GM21381 (cell line): ENCODE results near the gene CEACAM3.
"Not testable (repeated sequence)": the region's sequence is repeated elsewhere in the genome, so short reads cannot be mapped to it uniquely, and the experiment has no call there.

Source experiments
- ATAC-seq: cut with Tn5 transposase; IDR thresholded peaks from one replicate; pipeline ENCODE4 v1.9.1; 2021; ENCODE audit warnings: mild to moderate bottlenecking, moderate library complexity; ENCODE audit not compliant: unreplicated experiment

The CEACAM3 gene

DNA sequence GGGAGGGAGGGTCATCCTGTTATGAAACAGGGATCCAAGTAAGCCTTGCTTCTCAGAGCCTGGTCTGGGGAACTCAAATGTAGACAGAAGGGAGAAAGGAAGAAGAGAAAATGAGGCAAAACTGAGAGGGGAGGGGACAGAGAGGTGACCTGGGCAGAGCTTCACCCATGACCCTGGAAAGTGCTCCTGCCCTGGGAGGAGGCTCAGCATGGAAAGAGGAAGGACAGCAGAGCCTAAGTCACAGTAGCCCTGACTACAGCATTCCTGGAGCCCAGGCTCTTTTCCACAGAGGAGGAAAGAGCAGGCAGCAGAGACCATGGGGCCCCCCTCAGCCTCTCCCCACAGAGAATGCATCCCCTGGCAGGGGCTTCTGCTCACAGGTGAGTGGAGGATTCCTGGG, at the start of gene CEACAM3:
Gene CEACAM3, plus strand, starts transcription at position 226 of the 400 bp plus-strand sequence. Its CDS starts 91 bp downstream, at position 317.
- ATAC-seq, result no peak

DNA sequence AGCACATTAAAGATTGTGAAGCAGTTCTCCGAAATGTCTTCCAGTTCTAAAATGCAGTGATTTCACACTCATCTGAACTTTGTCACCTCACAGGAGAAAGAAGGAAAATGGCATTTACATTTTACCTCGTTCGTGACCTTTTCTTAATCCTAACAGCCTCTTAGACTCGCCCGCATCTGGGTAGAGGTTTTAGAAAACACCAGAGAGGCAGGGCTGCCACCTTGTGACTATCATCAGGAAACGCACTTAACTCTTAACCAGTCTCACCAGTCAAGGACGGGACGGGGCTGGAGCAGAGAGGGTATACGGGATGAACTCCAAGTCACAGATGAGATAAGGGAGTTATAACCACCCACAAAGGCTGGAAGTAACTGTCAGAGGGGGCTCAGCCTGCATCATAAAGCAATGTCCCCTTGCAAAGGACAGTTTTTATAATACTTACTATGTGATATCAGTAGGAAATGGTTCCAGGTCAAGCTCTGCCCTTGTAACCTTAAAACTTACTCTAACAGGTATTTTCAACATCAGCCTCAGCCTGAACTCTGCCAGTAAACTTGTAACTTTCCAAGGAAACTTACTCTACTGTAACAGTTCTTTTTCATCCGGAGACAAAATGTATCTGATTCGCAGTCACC, 49.7 kb upstream of the CEACAM3 start:
- no peak for ATAC-seq

DNA sequence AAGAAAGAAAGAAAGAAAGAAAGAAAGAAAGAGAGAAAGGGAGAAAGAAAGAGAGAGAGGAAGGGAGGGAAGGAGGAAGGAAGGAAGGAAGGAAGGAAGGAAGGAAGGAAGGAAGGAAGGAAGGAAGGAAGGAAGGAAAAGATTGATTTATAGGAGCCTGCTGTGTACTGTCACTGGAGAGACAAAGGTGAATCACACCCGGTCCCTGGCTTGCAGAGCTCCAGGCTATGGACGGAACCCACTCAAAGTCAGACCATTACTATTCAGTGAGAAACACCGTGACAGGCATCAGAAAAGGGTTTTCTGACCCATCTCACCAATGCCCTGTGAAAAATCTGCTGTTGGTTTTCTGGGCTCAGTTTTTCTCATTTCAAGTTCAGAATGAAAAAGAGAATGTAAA, 48.4 kb upstream of the CEACAM3 start:
- ATAC-seq, result no peak

DNA sequence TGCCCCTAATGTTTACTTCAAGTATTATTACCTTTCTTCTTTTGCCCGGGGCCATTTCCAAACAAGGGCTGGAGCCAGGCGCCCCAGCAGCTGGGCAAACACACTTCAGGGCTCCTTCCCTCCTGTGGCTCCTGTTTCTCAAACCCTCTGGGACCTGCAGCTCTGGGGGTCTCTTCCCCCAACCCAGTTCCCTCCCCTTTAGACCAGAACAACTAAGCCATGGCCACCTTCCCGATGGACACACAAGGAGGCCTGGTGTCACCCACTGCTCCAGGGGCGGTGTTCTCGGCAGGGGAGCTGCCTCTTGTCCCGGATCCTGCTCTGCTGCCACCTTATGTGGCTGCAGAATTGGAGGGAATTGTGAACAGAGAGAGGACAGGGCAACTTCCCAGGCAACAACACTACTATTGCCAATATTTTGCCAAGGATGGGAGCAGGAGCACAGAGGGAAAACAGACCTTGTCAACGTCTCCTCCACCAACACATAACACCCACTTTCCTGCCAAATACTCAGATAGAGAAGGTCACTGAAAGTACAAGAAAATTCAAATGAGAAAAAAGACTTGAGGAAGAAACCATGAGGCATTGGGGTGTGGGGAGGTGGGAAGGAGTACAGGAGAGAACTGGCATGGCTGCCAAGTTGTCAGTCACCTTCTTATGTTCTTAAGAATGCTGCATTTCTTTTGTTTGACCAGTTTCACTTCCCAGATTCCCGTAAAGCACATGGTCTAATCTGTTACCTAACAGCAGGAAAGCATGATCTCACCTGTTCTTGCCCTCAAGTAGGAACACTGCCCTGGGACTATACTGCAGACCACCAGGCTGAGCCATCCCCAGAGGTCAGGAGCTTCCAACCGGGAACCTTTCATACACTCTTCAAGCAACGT, 45.9 kb upstream of the CEACAM3 start:
- not testable (repeated sequence) for ATAC-seq

DNA sequence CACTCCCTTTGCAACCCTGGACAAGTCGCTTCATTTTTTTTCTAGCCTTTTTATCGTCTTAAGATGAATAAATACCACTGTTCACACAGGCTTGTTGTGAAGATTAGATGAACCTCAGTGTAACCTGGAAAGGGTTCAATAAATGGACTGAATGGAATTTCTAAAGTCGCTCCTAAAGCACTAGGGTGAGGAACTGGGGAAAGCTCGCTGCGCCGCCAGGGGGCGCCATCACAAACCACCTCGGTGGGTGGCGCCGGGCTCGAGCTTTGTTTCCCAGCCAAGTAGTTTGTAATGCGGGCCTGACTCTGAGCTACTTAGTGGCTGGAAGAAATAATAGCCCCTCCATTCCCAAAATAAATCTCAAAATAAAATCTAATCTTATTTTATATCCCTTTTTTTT, 43.2 kb upstream of the CEACAM3 start:
- ATAC-seq, result no peak

DNA sequence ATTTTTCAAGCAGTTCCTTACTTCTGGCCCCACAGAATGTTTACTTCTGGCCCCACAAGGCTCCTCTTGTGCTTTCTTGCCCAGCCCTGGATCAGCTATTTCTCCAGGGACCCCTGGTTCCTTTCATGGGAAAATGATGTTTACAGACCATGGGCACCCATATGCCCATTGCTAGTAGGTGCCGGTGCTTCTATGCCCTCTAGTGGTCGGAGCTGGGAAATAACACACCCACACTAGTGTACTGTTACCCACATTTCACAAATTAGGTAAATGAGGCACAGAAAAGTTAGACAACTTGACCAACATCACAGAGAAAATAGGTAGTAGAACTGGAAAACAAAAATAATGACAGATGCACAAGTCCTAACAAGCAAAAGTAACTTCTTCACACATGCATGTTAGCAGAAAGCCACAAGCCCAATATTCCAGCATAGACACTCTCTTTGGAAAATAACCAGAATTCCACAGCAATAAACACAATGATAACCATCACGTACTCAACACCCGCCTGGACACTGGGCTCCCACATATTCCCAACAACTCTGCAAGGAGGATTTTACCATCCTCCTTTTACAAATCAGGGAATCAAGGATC, 42.4 kb upstream of the CEACAM3 start:
- no peak for ATAC-seq

DNA sequence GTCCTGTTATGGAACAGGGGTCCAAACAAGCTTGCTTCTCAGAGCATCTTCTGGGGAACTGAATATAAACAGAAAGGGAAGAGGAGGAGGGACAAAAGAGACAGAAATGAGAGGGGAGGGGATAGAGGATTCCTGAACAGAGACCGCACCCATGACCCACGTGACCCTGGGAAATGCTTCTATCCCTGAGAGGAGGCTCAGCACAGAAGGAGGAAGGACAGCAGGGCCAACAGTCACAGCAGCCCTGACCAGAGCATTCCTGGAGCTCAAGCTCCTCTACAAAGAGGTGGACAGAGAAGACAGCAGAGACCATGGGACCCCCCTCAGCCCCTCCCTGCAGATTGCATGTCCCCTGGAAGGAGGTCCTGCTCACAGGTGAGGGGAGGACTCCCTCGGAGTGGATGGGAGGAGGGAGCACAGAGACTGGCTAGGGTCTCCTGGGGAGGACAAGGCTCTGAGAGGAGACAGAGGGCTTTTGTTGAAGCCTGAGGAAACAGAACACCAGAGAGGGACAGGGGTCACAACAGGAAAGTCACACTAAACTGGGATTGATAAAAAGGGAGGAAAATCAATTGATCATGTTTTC, 41.0 kb upstream of the CEACAM3 start, which contains the start of gene CEACAM6:
Gene CEACAM6, plus strand, starts transcription at position 203 of the 586 bp plus-strand sequence. Its CDS starts 109 bp downstream, at position 312.
- ATAC-seq, result no peak

DNA sequence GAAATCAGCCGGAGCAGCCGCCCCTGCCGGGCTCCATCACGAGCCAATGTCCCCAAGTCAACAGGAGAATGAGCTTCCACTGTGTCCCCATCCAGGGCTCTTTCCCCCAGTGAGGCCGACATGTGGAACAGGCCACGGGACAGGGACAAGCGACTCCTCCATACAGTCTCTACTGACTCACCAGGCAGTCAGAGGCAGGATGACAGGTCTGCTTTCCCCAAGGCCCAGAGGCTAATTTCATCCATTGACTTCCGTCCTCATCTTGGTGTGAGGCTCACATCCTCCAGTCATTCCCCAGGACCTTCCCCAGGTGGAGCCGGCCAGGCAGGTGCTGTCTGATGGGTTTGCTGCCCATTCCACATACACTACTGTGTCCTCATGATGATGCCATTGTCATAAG, 37.5 kb upstream of the CEACAM3 start:
- no peak for ATAC-seq

DNA sequence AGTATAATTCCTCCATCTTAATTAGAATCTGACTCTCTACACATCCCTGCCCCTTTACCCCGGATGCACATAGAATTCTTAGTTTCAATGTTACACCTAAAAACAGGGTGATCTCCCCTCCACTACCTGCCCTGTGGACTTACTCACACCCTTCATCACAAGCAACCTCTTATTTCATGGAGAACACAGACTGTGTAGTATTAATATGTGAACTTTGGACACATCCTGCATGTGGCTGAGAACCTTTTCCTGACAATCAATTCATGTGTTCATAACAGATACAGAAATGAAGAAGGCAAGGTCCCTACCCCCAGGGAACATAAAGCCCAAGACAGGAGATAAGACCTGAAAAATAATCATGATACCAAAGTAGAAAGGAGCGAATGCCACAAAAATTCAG, 29.3 kb upstream of the CEACAM3 start:
- ATAC-seq, result no peak

DNA sequence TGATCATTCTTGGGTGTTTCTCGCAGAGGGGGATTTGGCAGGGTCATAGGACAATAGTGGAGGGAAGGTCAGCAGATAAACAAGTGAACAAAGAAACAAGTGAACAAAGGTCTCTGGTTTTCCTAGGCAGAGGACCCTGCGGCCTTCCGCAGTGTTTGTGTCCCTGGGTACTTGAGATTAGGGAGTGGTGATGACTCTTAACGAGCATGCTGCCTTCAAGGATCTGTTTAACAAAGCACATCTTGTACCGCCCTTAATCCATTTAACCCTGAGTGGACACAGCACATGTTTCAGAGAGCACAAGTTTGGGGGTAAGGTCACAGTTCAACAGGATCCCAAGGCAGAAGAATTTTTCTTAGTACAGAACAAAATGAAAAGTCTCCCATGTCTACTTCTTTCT, 28.3 kb upstream of the CEACAM3 start:
- not testable (repeated sequence) for ATAC-seq

DNA sequence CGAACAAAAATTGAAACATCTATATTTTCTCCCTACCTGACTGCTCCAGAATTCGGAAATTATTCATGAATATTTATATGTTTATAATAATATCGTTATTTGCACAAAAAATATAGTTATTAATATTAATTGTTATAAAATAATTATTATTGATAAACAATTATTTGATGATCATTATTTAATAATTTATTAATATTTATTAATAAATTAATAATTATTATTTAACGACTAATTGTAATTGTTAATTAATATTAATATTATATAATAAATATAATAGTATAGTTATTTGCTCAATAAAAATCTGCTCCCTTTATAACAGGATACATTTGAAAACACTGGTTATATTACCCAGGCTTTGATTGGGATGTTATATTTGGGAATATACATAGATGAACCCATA, 26.8 kb upstream of the CEACAM3 start:
- no peak for ATAC-seq

DNA sequence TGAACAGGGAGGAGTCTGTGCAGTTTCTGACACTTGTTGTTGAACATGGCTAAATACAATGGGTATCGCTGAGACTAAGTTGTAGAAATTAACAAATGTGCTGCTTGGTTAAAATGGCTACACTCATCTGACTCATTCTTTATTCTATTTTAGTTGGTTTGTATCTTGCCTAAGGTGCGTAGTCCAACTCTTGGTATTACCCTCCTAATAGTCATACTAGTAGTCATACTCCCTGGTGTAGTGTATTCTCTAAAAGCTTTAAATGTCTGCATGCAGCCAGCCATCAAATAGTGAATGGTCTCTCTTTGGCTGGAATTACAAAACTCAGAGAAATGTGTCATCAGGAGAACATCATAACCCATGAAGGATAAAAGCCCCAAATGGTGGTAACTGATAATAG, 25.0 kb upstream of the CEACAM3 start:
- no peak for ATAC-seq

DNA sequence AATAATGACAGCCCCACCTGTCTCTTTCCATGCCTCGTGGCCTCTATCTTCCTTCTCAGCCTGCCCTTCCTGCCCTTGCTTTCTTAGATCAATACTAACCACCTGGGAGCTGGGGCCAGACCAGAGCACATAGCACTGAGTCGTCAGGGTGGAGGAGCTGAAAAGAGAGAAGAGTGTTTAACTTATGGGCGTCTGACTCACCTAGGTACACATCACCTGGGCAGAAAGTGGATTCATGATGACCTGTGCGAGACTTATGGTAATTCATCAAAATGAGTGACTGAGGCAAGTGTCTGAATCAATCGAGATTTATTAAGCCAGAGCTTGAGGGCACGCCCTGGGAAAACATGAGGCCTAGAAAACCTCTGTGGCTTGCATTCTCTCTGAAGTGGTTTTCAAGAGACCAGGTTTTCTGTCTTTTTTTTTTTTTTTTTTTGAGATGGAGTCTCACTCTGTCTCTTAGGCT, 21.8 kb upstream of the CEACAM3 start:
- no peak for ATAC-seq

DNA sequence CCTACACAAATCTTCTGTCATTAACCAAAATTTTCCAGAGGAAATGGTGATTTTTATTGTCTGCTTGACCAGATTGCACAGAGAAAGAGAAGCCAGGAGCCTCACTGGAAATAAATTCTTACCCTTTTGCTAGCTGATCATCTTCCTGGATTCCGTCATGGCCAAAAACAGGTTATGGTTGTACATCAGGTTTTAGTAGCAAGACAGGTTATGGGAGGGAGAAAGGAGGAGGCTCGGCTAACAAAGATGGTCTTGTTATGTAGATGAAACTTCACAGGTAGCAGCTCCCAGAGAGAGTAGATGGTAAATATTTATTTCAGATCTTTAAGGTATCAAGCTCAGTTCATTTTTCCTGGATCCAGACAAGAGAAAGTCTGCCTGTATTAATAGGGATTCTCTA, 19.7 kb upstream of the CEACAM3 start:
- no peak for ATAC-seq

DNA sequence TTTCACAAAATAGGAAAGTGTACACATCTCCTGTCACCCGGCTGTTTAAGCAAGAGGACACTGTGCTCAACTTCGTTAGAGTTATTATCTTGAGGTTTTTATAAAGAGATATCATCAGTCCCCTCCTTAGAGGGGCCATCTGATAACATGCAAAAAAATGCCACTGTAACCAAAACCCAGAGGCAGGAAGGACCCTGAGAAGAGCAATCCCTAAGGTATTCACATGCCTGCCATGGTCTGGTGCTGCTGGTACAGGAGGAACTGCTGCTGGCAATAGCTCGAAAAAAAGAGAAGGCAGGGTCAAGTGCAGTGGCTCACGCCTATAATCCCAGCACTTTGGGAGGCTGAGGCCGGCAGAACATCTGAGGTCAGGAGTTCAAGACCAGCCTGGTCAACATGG, 12.8 kb upstream of the CEACAM3 start:
- ATAC-seq, result no peak

DNA sequence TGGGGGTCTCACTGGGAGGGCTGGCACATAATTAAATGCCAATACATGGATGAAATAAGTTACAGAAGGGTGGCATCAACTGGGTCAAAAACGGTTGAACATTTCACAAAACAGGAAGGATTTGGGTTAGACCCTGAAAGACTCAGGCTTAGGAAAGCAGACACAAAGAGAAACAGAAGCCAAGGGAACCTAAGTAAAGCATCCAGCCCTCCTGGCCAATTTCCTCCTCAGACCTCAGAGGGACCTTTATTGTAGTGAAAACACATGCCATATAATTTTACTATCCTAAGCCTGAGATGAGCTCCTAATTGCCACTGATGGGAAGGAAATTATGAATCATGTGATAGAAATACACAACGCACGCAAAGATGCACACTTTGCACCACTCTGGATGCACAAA, 12.1 kb upstream of the CEACAM3 start:
- ATAC-seq, result no peak

DNA sequence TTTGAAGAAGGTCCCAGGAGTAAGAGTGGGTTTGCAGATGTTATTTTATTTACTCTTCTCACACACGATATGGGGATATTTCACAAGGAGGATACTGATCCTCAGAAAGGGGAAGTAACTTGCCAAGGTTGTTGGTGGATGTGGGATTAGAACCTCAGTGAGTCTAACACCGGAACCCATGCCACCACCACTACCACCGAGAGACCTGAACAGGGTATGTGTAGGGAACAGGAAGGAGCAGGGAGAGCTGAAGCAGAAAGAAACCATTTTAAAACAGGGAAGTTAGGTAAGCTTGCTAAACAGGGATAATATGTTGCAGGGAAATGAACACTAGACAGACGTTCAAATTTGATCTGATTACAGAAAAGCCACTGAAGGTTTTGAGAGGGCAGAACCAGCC, 11.6 kb upstream of the CEACAM3 start:
- ATAC-seq, result no peak

DNA sequence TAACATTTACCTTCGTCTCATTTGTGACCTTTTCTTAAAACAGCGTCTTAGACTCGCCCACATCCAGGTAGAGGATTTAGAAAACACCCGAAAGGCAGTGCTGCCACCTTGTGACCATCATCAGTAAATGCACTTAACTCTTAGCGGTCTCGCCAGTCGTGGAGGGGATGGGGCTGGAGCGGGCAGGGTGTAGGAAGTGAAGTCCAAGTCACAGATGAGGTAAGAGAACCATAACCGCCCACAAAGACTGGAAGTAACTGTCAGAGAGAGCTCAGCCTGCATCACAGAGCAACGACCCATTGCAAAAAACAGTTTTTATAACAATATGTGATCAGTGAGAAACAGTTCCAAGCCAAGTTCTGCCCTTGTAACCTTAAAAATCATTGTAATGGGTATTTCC, 10.7 kb upstream of the CEACAM3 start:
- no peak for ATAC-seq

DNA sequence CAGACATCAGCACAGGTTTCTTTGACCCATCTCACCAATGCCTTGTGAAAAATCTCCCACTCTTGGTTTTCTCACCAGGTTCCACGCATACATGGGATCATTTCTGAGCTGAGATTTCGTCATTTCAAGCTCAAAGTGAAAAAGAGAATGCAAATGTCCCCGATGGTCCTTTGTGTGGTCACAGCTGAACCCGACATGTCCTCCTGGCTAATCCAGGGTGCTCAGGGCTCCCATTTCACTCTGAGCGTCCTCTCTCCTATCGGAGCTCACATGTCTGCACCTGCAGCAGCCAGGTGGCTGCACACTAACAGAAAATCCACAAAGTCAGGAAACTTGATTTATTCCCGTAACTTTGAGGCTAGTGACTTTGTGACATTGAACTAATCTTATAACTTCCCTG, 9.3 kb upstream of the CEACAM3 start:
- no peak for ATAC-seq

DNA sequence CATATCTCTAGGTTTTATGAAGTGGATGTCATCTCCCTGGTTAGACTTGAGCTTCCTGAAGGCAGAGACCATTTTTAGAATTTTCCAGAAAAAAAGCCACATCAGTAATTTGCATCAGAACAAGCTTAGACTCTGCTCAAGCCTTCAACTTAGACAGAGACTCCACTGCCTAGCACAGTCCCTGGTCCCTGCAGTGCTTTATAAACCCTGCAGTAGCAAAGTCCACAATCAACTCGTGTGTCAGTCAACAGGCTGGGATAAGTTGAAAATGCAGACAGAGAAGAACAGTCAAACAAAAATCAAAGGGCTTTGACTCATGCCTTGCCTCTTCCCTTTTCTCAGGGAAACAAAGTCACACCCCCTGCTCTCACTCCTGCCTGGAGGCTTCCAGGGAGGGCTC, 7.9 kb upstream of the CEACAM3 start:
- not testable (repeated sequence) for ATAC-seq

DNA sequence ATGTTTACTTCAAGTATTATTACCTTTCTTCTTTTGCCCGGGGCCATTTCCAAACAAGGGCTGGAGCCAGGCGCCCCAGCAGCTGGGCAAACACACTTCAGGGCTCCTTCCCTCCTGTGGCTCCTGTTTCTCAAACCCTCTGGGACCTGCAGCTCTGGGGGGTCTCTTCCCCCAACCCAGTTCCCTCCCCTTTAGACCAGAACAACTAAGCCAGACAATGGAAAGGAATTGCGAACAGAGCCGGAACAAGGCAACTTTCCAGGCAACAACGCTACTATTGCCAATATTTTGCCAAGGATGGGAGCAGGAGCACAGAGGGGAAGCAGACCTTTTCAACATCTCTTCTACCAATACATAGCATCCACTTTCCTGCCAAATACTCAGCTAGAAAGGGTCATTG, 7.3 kb upstream of the CEACAM3 start:
- ATAC-seq, result not testable (repeated sequence)
